Loucy (cell line): ENCODE results near the gene RBSN.

ENCODE experiments used
- H2AFZ ChIP-seq: fragments of 200-600 bp; sonication (generic); 2 replicates; pipeline ENCODE4 v1.6.0; 2016; ENCODE audit warnings: antibody characterized with exemption, mild to moderate bottlenecking, low read length, moderate library complexity
- H3F3A ChIP-seq: fragments of 200-600 bp; 2 replicates; pipeline ENCODE4 v1.6.0; 2016; ENCODE audit warnings: antibody characterized with exemption, low read depth, mild to moderate bottlenecking
- H3K27me3 ChIP-seq: fragments of 200-600 bp; sonication (generic); 2 replicates; pipeline ENCODE4 v1.6.1; 2014; ENCODE audit warnings: low read length, mild to moderate bottlenecking; ENCODE audit not compliant: insufficient read depth, poor library complexity, severe bottlenecking
- H3K36me3 ChIP-seq: fragments of 200-600 bp; sonication (generic); 2 replicates; pipeline ENCODE4 v1.6.1; 2016; ENCODE audit warnings: low read length; ENCODE audit not compliant: insufficient read depth
- H3K4me1 ChIP-seq: fragments of 200-600 bp; sonication (generic); 2 replicates; pipeline ENCODE4 v1.5.1; 2014; ENCODE audit warnings: low read length, mild to moderate bottlenecking; ENCODE audit not compliant: insufficient read depth, poor library complexity, severe bottlenecking
- H3K4me2 ChIP-seq: fragments of 200-600 bp; sonication (generic); 2 replicates; pipeline ENCODE4 v1.6.0; 2014; ENCODE audit warnings: antibody characterized with exemption, low read length, low read depth, mild to moderate bottlenecking; ENCODE audit not compliant: poor library complexity, severe bottlenecking
- H3K4me3 ChIP-seq: fragments of 200-600 bp; sonication (generic); 2 replicates; pipeline ENCODE4 v1.5.1; 2014; ENCODE audit warnings: low read length, mild to moderate bottlenecking, mixed read lengths; ENCODE audit not compliant: poor library complexity, severe bottlenecking
- H3K79me2 ChIP-seq: fragments of 200-600 bp; sonication (generic); 2 replicates; pipeline ENCODE4 v1.6.1; 2014; ENCODE audit warnings: low read length; ENCODE audit not compliant: insufficient read depth
- H3K9ac ChIP-seq: fragments of 200-600 bp; sonication (generic); 2 replicates; pipeline ENCODE4 v1.6.0; 2014; ENCODE audit warnings: mild to moderate bottlenecking, low read depth, low read length, moderate library complexity; ENCODE audit not compliant: poor library complexity, severe bottlenecking
- H3K9me2 ChIP-seq: fragments of 200-600 bp; sonication (generic); replicated peaks from 2 replicates; pipeline ENCODE4 v1.6.1; 2016; ENCODE audit warnings: low read depth, low read length, mixed read lengths
- H3K9me3 ChIP-seq: fragments of 200-600 bp; sonication (generic); 2 replicates; pipeline ENCODE4 v1.6.1; 2014; ENCODE audit warnings: mild to moderate bottlenecking, antibody characterized with exemption, low read length, low read depth; ENCODE audit not compliant: insufficient read depth
- H4K20me1 ChIP-seq: fragments of 200-600 bp; sonication (generic); 2 replicates; pipeline ENCODE4 v1.6.0; 2014; ENCODE audit warnings: antibody characterized with exemption, low read length, mild to moderate bottlenecking; ENCODE audit not compliant: insufficient read depth, poor library complexity, severe bottlenecking
- EZH2phosphoT487 ChIP-seq: fragments of 200-600 bp; IDR thresholded peaks from 2 replicates; pipeline ENCODE4 v1.6.1; 2018; ENCODE audit warnings: antibody characterized with exemption, mild to moderate bottlenecking, moderate library complexity, borderline replicate concordance
- TF ChIP-seq, protein P1 (sequence below): fragments of 200-600 bp; sonication (generic); conservative IDR thresholded peaks from 2 replicates; pipeline ENCODE4 v1.5.1; 2014; ENCODE audit warnings: mild to moderate bottlenecking, antibody characterized with exemption, low read length

The RBSN gene

DNA sequence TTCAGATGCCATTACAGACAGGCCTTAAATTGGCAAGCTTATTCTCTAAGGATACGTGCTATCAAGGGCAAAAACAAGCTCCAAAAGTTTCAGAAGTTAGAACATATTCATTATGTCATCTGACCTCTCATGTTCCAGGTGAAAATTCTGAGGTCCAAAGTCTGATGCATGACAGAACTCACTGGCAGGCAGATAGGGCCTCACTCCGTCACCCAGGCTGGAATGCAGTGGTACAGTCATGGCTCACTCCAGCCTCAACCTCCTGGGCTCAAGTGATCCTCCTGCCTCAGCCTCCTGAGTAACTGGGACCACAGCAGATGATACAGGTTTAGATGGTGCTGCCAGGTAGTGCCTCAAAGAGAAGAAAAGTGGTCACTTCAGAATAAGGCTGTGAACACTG, 49.4 kb downstream of the RBSN start:
- Histone ChIP-seq H3K9me2 (no peaks in the 10 kb centered on the region), H3K9ac (no peak overlapping the region), H3K4me3 (no peak overlapping the region), H3K27me3 (no peaks in the 10 kb centered on the region), H3K79me2 (peaks cover 7% of the 10 kb centered on the region; the same call in 1 of the 2 replicates), H3K36me3 (peaks cover 80% of the 10 kb centered on the region), H2AFZ (no peak overlapping the region), H4K20me1 (peaks cover 1% of the 10 kb centered on the region), H3K9me3 (no peaks in the 10 kb centered on the region), H3K4me1 (peaks cover 1% of the 10 kb centered on the region), H3F3A (no peaks in the 10 kb centered on the region), H3K4me2 (no peak overlapping the region)
- TF ChIP-seq EZH2phosphoT487, result no peak
- TF ChIP-seq, protein P1, sequence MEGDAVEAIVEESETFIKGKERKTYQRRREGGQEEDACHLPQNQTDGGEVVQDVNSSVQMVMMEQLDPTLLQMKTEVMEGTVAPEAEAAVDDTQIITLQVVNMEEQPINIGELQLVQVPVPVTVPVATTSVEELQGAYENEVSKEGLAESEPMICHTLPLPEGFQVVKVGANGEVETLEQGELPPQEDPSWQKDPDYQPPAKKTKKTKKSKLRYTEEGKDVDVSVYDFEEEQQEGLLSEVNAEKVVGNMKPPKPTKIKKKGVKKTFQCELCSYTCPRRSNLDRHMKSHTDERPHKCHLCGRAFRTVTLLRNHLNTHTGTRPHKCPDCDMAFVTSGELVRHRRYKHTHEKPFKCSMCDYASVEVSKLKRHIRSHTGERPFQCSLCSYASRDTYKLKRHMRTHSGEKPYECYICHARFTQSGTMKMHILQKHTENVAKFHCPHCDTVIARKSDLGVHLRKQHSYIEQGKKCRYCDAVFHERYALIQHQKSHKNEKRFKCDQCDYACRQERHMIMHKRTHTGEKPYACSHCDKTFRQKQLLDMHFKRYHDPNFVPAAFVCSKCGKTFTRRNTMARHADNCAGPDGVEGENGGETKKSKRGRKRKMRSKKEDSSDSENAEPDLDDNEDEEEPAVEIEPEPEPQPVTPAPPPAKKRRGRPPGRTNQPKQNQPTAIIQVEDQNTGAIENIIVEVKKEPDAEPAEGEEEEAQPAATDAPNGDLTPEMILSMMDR, result no peak

DNA sequence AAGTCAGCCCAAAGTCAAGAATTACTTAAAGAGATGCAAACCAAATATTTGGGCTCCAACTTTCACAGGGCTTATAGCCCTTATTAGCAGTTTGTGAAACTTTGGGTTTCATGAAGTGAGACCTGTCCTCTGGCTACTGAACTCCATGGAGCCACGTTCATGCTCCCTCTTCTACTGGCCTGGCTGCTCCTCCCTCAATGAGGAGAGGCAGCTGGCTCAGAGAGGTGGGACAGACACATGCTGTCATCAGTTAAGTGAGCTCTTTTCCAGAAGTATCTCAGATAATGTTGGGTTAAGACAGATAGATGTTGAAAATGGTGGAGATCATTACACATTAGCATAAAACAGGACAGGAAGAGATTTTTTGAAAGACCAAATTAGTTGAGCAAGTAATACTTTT, 53.3 kb downstream of the RBSN start:
- Histone ChIP-seq H3K9me3 (no peaks in the 10 kb centered on the region), H3K4me3 (no peak overlapping the region), H3K9ac (no peak overlapping the region), H3K9me2 (no peaks in the 10 kb centered on the region), H3K27me3 (no peaks in the 10 kb centered on the region), H4K20me1 (peaks cover 10% of the 10 kb centered on the region), H3K79me2 (no peaks in the 10 kb centered on the region), H2AFZ (no peak overlapping the region), H3K4me1 (peaks cover 21% of the 10 kb centered on the region), H3K36me3 (peaks cover 98% of the 10 kb centered on the region), H3K4me2 (no peak overlapping the region), H3F3A (no peaks in the 10 kb centered on the region)
- no peak for TF ChIP-seq EZH2phosphoT487
- TF ChIP-seq, protein P1, result no peak

DNA sequence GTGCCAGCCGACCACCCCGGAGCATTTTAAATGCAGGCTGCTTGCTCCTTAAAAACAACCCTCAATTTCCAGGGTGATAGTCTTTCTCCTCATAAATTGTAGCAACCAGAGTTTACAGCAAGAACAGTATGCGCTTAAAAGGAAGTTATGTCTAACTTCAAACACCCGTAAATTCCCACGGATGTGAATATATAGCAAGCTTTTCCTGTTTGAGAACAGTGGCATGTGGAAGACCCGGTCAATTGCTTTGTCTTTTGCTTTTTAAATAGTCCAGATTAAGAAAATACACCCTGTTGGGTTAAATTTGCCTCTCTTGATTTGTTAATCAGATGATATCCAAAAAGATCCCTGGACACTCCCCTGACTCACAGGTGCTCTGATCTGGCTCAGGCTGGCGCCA, 54.6 kb downstream of the RBSN start:
- Histone ChIP-seq H3K4me2 (peak overlapping the region; percentile 46), H2AFZ (no peak overlapping the region)

More for the DNA sequence above, 54.6 kb downstream of the RBSN start:
- Histone ChIP-seq H3K9me2 (no peaks in the 10 kb centered on the region), H3K36me3 (peaks cover 96% of the 10 kb centered on the region), H3K9ac (no peak overlapping the region), H3K27me3 (no peaks in the 10 kb centered on the region), H3K79me2 (no peaks in the 10 kb centered on the region), H4K20me1 (peaks cover 10% of the 10 kb centered on the region), H3K4me3 (no peak overlapping the region), H3K9me3 (no peaks in the 10 kb centered on the region), H3F3A (no peaks in the 10 kb centered on the region), H3K4me1 (peaks cover 21% of the 10 kb centered on the region)
- TF ChIP-seq, protein P1, result no peak
- no peak for TF ChIP-seq EZH2phosphoT487
